IPS-11a (cell line): ENCODE data around the gene C1orf232.

Experiments used
- H3K4me3 ChIP-seq: one replicate; pipeline ENCODE4 v1.5.1; 2013; ENCODE audit warnings: low read depth, low read length, control low read depth

C1orf232 gene

GRCh38 chr1:26125382-26125781 is 43.4 kb downstream of the C1orf232 start:
- H3K4me3 ChIP-seq: no peak overlapping the region

DNA sequence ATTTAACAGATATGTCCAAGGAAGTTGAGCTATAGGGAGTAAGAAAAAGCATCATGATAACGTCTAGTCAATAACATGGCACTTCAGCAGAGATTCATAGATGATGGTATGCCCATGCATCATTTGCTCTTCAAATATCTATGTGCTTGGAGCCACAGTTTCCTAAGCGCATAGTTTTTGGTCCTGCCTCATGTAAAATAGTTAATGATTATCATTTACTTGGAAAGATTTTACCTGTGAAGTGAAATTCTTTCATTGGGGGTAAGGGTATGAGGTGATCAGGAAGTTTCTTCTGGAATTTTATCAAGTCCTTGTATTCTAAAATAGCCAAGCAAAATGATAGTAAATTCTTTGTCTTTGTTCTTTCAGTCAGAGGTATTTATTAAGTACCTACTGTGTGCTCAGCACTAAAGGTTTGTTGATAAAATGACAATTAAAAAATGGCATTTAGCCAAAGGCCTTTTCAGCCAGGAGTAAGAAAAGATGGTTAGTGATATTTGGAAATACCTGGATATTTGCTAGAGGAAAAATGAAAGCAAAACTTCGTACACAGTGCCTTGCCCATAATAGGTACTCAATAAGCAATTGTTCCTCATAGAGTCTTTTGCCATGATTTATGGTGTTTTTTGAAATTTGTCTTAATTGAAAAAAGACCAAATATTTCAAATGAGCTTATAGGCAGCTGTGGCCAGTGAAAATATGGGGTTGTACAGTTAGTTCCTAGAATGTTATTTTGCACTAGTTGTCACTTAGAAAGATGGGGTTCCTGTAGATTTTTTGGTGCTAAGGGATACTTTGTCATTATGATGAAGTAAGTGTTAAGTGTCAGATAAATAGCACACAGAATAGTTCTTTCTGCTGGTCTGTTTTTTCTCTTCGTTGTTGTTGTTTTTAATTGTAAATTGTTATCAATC is 44.1 kb downstream of the C1orf232 start:
- no peak overlapping the region for H3K4me3 ChIP-seq

DNA sequence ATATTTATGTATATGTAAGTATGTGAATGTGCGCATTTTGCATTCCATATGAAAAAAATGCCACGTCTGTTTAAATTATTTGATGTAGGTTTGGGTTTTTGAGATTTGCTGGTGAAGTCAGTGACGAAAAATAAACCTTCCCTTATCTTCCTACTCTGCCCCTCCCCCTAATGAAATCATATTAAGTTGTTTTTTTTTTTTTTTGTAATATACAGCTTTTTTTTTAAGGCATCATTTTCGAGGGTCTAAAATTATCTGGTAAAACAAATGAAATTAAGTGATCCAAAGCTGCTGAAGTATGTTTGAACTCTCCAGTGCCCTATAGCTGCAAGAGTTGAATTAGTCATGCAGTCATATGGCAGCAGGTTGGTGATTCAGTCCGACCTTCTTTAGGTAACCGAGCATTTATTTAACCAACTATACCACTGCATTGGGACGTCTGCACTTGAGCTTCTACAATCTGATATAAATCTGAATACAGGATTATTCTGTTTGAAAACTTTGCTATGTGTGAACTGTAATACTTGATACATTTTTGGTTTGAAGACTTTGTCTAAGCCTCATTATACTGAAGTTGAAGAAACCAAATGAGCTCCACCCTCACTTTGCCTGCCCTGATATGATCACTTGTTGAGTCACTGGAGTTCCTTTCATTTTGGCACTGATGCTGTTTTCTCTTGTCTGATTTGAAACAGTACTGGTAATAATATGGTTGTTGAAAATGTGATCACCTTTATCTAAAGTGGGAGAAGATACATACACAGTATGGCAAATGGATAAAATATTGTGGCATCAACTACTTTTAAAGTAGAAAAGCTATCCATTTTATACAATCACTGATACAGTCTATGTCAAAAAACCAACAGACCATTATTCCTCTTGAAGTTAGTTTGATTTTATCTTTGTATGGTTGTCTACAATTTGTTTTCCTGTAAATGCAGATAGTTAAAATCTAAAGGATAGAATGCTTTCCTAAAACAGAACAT is 45.5 kb downstream of the C1orf232 start:
- H3K4me3 ChIP-seq: no peak overlapping the region

- H3K4me3 ChIP-seq: no peak overlapping the region
Measured at GRCh38 chr1:26121854-26122773, 46.6 kb downstream of the C1orf232 start.

GRCh38 chr1:26119892-26120608 is 48.7 kb downstream of the C1orf232 start:
- no peak overlapping the region for H3K4me3 ChIP-seq

- H3K4me3 ChIP-seq: no peak overlapping the region
Measured at GRCh38 chr1:26114165-26114927, 54.4 kb downstream of the C1orf232 start.
